CD4-positive, alpha-beta T cell treated with Interleukin-15 for 4 hours (primary cell): Measurements from ENCODE around the gene C2orf92.

Source experiments
- DNase-seq: peaks from one replicate; pipeline ENCODE4 v3.0.0-alpha.2; 2020; ENCODE audit warnings: low spot score

Gene C2orf92

DNA sequence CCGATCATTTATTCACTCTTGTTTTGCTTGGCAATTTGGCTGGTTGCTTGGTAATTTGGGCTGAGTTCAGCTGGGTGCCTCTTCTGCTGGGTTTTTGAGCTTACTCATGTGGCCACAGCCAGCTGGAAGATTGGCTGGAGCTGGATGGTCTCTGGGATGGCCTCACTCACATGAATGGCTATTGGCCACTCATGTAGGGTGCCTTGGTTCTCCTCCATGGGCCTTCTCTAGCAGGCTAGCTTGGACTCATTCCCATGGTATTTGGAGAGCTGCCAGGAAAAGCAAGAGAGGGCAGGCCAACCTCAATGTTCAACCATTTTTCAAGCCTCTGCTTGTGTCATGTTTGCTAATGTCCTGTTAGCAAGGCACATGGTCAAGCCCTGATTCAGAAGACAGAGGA is 60.7 kb downstream of the C2orf92 start:
- no peak for DNase-seq

DNA sequence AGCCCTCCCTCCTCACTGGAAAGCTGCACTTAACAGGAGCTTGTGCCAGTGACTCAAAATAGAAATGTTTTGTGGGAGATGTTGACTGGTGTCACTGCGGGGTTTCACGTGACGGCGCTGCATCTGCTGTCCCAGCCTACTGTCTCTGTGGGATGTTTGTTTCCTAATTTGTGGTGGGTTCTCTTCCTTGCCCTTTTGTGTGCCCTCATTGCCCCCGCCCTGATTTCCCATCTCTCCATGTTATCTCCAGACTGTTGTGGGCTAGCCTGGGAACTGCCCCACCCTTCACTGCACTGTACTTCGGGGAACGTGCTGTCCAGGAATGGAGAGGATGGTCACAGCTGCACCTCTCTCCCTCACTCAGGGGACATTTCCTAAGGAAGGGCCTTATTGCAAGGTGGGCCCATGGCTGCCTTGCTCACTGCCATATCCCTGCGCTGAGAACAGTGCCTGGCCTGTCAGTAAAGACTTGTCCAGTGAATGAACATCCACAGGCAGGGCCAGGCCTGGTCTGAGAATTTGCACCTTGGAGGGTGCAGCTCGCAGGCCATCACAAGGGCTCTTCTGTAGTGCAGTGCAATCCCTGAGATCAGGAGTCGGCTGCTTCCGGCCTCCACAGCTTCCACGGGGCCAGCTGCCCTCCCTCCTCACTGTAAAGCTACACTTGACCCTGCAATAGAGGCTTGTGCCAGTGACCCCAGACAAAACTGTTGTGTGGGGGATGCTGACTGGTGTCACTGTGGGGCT is 61.9 kb downstream of the C2orf92 start:
- no peak for DNase-seq

DNA sequence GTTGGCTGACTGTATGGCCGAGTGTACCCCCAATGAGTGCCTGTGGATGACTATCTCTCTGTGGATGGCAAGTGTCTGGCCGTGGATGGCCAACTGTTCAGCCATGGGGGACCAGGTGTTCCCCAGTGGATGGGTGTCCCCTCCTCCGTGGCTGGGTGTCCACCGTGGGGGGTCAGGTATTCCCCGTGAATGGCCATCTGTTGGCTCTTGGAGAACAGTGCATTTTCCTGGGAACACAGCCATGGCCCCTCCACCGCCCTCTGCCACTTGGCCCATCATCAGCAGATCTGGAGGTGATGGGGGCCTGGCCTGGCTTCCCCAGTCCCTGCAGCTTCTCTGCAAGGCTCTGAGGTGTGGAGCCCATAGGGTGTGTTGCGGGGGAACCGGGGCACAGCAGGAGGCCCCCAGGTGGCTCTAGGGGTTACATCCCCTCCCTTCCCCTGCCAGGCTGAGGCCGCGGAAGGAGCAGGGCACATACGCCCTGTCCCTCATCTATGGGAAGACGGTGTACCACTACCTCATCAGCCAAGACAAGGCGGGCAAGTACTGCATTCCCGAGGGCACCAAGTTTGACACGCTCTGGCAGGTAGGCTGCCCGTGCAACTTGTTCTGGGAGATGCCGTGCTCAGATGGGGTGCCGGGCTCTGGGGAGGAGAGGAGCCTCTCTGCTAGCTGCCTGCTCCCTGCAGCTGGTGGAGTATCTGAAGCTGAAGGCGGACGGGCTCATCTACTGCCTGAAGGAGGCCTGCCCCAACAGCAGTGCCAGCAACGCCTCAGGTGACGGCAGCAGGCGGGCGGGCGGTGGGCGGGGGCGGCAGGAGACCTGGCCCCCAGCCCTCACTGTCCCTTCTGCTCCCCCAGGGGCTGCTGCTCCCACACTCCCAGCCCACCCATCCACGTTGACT is 63.2 kb downstream of the C2orf92 start:
- no peak for DNase-seq

DNA sequence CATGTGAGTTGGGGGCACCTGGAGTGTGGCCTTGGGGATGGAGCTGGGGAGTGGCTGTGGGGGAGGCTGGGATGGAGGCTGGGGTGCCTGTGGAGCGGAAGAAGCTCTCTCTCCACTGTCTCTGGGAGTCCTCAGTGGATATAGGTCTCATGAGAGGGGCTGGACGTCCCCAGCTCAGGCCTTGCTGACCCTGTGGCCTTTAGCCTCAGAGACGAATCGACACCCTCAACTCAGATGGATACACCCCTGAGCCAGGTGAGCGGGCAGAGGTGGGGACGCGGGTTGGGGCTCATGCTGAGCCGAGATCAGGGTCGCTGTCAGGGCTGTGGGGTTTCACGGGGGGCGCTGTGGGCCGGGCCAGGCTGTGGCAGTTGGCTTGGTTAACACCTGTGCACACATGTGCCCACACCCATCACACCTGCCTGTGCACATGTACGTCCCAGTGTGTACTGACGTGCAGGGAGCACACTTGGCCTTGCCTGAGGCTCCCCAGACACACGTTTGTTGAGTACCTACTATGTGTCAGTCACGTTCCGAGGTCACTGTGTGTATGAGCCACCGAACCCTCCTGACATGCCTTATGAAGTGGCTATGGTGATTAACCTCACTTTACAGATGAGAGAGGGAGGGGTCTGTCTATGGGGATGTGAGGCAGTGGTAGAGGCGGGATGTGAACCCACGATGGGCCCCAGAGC is 64.0 kb downstream of the C2orf92 start:
- no peak for DNase-seq

DNA sequence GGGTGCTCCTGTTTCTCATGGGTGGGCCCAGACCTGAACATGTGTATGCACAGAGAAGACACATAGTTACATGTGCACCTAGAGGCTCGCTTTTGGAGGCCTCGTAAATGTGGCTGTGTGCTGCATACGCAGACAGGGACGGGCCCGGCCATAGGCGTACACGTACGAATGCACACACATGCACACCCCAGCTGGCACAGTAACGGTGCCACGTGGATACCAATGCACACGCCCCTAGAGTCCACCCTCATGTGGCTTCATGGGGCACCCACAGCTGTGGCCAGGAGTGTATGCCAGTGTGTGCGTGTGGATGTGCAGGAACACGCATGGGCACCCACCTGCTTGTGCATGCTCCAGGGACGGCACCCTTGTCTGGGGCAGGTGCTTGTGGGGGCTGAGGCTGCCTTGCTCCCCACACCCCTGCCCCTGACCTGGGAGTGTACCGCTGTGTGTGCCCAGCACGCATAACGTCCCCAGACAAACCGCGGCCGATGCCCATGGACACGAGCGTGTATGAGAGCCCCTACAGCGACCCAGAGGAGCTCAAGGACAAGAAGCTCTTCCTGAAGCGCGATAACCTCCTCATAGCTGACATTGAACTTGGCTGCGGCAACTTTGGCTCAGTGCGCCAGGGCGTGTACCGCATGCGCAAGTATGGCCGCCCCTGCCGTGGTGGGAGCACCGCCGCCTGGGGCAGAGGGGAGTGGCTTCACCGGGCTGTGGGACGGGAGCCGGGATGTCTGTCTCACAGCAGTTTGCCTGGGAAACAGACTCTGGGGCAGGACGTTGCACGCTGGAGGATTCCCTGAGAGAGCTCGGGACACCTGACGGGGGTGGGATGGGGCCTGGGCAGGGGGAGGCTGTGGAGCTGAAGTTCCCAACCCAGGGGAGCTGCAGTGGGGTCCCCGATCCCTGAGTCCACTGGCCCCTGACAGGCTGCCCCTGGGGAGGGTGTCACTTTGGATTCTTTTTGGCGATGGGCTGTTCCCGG is 64.8 kb downstream of the C2orf92 start:
- DNase-seq = no peak

DNA sequence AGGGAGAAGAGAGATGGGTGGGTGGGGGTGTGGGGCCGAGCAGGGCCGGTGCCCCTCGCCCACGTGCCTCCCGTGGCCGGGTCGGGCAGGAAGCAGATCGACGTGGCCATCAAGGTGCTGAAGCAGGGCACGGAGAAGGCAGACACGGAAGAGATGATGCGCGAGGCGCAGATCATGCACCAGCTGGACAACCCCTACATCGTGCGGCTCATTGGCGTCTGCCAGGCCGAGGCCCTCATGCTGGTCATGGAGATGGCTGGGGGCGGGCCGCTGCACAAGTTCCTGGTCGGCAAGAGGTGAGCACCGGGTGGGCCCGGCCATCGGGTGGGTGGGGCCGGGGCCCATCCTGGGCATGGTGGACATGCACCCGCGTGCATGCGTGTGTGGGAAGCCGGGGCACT is 65.6 kb downstream of the C2orf92 start:
- DNase-seq = no peak

DNA sequence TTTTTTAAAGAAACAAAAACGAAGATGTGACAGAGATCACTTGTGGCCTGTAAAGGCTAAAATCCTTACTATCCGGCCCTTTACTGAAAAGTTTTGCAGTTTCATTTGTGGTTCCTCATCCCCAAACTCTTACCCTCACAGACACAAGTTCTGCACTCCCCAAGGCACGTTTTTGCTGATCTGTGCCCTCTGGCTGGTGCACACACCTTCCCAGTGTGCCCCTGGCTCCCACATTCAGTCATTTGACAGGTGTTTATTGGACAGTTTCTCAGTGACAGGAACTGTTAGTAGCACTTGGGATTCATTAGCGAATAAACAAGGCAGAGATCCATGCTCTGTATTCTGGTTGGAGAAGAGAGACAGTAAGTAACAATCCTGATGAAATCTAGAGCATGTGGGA is 66.7 kb downstream of the C2orf92 start:
- no peak for DNase-seq

DNA sequence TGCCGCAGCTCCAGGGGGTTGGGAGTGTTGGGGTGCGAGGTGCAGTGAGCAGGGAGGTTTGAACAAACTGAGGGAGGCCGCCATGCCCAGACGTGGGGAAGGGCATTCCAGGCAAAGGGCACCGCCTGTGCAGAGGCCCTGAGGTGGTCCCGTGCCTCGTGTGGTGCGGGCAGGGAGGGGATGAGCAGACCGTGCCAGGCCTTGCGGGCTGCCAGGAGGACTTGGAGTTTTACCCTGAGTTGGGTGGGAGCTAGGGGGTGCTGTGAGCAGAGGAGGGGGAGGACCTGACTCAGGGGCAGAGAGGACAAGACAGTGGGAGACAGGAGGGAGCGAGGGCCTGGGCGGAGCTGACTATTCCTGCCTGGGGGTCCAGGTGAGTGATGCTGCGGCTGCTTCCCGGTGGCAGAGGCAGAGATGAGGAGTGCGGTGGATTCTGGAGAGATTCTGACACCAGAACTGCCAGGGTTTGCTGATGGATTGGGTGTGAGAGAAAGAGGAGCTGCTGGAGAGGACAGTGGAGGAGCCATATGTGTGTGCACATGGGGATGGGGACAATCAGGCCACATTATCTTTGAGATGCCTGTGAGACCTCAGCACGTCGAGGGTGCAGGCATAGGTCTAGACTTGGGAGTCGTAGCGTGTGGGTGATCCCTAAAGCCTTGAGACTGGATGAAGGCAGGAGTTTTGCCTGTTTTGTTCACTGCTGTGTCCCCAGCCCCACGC is 67.3 kb downstream of the C2orf92 start:
- DNase-seq = no peak

DNA sequence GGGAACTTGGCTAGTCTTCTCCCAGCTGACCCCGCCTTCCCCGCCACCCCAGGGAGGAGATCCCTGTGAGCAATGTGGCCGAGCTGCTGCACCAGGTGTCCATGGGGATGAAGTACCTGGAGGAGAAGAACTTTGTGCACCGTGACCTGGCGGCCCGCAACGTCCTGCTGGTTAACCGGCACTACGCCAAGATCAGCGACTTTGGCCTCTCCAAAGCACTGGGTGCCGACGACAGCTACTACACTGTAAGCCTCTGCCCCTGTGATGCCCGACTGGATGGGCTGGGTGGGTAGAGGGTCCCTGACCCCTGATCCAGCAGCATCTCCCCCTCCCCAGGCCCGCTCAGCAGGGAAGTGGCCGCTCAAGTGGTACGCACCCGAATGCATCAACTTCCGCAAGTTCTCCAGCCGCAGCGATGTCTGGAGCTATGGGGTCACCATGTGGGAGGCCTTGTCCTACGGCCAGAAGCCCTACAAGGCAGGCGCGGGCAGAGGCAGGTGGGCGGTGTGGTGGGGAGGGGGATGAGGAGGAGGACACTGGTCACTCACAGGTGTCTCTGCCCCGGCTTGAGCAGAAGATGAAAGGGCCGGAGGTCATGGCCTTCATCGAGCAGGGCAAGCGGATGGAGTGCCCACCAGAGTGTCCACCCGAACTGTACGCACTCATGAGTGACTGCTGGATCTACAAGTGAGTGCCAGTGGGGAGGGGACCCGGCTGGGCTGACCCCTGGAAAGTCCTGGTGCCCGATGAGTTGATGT is 68.1 kb downstream of the C2orf92 start:
- no peak for DNase-seq

DNA sequence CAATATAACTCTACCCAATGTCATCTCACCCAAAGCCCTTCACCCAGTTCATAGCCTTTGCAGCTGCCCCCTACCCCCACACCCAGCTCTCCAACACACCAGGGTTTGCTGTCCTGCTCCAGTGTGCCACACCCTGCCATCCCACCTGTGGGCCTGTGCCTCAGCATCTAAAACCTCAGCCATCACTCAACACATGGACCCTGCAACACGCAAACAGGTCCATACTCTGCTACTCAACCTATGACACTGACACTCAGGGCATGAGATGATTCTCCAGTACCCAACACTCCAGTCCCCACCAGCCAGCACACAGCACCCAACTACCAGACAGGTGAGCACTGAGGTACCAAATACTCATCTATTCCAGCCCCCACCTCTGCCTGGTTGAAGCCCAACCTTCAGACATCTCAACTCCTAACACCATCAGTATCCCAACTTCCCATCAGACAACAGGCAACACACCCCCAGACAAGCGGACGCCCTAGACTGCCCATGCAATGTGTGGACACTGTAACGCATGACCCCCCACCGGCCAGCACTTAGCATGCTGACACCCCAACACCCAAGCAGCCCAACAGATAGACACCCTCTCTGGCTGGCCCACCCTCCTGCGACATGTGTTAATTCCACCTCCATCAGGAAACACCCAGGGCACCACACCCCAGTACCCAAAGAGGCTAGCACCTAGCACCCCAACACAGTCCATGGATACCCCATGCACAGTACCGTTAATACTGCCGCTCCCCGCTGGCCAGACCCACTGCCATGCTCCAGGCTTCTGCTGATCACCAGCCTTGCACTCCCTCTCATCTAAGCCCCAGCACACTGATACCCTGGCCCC is 68.9 kb downstream of the C2orf92 start:
- DNase-seq = no peak

DNA sequence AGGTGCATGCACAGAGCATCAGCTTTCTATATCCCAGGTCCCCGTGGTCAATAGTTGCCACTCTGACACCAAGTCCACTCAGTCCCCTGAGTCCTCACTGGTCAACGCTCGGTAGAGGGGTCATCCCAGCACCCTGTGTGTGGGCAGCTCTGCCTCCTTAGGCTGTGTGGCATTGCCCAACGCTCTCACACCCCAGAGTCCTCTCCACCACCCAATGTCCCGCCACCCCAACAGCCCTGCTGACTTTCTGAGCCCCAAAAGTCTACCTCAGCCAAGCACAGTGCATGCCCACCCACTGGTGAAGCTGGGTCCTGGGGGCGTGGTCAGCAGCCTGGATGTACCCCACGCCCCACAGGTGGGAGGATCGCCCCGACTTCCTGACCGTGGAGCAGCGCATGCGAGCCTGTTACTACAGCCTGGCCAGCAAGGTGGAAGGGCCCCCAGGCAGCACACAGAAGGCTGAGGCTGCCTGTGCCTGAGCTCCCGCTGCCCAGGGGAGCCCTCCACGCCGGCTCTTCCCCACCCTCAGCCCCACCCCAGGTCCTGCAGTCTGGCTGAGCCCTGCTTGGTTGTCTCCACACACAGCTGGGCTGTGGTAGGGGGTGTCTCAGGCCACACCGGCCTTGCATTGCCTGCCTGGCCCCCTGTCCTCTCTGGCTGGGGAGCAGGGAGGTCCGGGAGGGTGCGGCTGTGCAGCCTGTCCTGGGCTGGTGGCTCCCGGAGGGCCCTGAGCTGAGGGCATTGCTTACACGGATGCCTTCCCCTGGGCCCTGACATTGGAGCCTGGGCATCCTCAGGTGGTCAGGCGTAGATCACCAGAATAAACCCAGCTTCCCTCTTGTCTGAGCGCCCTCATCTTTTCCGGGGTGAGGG is 69.7 kb downstream of the C2orf92 start:
- DNase-seq = no peak

DNA sequence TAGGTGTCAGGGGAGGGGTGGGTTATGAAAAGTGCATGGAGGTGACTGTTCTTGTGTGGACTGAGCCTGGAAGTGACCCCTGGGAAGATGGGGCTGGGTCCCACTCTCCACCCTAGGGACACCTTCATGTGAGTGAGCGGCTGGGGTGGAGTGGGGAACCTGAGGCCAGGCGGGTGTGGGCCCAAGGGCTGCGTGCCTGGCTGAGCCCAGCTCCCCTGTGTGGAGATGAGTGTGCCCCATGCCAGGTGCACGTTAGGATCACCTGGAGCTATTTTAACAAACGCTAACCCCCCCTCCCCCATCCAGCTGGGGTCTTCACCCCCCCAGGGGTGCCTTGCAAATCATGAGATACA is 70.4 kb downstream of the C2orf92 start:
- DNase-seq = no peak

DNA sequence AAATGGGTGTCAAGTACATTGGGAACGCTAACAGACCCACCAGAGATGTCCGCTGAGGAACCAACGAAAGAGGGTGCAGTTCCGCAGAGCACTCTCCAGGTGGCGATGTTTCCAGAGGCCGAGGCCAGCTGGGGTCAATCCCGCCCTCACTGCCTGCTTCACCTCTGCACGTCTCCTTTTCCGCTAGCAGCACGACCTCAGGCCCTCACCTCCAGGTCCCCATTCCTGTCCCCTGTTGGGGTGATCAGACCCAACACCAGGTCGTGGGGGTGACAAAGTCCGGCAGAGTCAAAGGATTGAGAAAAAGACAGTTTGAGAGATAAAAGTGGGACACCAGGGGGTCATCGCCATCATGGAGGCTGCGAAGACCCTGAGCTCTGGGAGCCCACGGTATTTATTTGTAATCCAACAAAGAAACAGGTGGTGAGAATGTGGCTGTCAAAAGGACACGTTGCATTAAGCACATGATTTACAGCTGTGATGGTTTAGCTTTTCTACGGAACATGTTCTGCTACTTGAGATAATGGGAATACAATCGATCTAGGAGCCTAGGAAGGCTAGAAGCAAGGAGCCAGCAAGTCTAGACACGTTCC is 71.2 kb downstream of the C2orf92 start:
- peak; percentile 35 for DNase-seq

DNA sequence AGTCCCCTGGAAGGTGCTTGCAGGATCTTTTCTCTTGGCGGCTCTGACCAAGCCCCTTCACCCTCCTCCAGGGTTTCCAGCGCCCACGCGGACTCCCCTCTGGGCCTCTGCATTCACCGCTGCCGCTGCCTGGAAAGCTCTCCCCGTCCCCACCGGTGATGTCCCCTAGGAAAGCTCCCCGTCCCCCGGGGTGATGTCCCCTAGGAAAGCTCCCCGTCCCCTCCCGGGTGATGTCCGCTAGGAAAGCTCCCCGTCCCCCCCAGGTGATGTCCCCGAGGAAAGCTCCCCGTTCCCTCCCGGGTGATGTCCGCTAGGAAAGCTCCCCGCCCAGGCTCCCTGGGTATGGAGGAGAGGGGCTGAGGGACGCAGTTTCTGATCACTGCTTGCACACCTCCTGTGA is 71.7 kb downstream of the C2orf92 start:
- no peak for DNase-seq

DNA sequence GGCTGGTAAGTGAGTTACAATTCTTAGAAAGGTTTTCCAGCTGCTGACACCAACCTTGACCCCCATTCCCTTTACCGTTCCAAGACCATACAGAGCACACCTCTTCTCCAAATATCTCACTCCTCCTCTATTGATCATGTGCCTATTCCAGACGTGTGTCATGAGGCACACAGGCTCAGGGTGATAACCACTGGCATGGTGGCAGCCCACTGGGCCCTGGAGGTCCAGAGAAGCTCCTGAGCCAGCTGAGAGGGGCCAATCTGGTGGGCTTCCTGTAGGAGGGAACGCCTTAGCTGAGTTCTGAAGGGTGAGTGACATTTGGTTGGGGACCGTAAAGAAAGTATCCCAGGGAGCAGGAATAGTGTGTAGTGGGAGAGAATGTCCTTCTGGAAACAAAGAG is 72.2 kb downstream of the C2orf92 start:
- no peak for DNase-seq

DNA sequence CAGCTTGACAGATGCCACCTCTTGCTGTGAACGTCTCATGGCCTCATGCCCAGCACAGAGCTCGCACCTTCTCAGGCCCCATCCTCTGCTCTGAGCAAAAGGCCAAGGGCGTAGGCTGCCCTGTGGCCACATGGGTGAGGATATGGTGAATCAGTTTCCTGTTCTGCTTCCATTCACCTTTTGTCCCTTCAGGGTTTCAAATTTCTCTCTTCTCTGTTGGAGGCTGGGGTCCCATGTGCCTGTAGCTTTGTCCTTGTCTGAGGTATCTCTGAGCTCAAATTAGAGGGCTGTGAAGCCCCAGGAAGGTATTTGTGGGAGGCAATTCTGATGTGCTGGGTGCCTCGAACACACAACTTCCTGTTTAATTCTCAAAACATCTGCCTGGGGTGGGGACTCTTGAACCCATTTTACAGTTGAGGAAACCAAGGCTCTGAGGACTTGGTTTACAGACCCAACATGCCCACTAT is 72.9 kb downstream of the C2orf92 start:
- peak; percentile 51 for DNase-seq

DNA sequence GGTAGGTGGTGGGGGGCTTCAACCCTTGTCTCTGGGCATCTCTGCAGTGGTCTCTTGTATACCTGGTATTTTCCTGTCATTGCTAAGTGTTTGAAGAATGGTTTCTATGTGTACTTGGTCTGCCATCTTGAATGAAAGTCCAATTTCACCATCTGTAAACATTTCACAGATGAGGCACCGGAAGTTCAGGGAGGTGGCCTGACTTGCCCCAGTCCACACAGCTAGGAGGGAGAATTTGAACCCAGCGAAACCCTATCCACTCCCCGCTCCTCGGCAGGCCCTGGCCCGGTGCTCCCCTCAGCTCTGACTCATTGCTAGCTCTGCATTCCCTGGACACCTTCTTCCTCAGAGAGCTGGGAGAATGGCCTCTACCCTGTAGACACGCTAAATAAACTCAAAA is 74.4 kb downstream of the C2orf92 start:
- no peak for DNase-seq
